GM19328 (cell line): Measurements from ENCODE around the gene ASIP.
"Not testable (repeated sequence)": the region's sequence is repeated elsewhere in the genome, so short reads cannot be mapped to it uniquely, and the experiment has no call there.

Experiments used
- ATAC-seq: cut with Tn5 transposase; IDR thresholded peaks from one replicate; pipeline ENCODE4 v1.9.1; 2021; ENCODE audit warnings: mild to moderate bottlenecking, moderate library complexity; ENCODE audit not compliant: unreplicated experiment

Gene ASIP, protein sequence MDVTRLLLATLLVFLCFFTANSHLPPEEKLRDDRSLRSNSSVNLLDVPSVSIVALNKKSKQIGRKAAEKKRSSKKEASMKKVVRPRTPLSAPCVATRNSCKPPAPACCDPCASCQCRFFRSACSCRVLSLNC

DNA sequence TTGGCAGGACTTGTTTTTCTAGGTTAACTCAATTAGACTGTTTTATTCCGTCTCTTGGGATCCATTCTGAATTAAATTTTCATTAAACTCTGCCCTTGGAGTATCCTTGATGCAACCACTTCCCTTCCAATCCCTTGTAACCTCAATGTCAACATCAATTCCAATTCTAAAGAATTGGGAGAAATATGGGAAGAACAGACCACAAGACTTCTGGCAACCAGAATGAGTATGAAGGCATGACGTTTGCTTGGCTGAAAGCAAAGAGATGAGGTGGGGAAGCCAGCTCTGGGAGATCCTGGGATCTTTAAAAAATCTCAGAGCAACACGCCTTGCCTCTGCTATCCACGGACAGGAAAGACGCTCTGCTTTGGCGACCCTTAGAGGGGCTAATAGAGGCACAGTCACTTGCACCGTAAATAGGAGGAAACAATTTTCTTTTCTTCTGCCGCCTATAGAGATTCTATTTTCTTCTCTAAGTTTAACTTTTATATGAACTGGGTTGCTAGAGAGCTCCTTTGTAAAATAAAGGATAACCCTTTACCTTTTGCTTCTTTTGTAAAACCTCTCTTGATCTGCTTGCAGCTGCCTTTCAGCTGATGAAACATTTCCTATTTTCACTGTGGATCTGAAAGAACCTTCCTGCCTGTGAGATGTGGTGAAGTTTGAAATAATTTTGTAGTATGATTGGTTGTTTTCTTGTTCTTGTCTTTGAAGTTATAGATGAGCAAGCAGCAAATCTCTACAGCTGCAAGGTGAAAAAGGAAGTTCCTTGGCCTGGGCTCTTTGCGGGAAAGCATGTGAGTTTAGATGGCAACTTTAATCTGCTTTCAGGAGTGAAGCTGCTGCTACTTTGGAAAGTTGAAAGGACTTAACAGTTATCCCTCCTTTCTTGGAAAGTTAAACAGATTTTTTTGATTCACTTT lies at the start of gene ASIP:
Gene ASIP (plus strand): TSS at position 731 of the 923 bp plus-strand sequence. CDS start 18,952 bp downstream, outside the sequence.
- ATAC-seq: no peak

DNA sequence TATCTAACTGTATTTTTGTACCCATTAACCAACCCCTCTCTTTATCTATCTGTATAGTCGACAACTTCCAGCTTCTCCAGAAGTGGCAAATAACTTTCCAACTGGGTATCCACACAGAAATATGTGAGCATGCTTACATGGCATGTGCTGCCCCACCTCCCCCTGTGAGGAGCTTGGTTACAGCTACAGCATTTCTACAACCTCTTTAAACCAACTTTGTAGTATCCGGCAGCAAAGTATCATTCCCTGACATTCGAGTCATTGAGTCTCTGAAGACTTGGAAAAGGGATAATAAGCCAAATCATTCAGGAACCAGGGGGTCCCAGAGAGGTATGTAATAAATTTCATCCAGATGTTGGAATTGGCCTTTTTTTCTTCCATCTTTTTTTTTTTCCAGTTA lies 48.2 kb upstream of the ASIP start:
- no peak for ATAC-seq

DNA sequence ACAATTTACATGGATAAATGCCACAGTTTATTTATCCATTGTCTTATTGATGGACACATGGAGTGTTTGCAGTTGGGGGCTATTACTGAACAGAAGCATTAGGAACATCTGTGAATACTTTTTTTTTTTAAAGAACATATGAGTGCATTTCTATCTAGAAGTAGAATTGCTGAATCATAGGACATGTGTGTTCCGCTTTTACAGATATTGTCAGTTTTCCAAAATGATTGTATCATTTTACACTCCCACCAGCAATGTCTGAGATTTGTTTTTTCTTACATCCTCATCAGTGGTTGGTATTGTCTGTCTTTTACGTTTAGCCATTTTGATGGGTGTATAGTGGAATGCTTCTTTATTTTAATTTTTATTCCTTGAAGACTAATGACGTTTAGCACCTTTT lies 42.0 kb upstream of the ASIP start:
- ATAC-seq: no peak

DNA sequence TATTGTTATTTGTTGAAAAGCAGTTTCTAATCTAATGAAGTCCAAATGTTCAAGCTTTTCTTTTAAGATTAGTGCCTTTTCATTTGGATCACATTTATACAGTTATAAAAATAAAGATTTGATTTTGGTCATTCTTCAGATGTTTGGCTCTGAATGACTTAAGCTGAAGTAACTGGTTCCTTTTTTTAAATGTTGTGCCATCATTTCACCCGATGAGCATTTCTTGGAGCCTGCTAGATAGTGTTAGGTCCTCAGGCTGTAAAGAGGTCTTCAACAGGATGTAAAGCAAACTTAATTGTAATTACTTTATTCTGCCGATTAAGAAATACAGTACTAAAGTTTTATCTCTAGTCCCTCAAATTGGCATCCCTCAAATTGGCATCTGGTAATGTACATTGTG lies 41.2 kb upstream of the ASIP start:
- ATAC-seq: no peak

DNA sequence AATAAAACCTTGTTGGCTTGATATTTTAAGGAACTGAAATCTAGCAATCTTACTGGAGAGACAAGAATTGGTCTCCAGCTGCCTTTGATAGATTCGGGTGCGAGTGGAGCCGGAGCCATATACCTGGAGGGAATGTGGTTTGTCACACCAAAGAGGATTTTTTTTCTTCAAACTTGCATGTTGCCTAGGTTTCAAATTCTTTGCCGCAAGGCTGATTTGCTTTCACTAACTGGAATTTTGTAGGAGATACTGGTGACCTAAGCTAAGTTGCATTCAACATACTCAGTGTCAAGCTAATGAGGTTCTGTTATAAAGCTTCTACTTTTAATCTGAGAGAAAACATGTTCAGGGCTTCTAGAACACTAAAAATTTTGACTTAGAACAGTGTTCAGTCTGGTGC lies 39.7 kb upstream of the ASIP start:
- ATAC-seq: no peak

DNA sequence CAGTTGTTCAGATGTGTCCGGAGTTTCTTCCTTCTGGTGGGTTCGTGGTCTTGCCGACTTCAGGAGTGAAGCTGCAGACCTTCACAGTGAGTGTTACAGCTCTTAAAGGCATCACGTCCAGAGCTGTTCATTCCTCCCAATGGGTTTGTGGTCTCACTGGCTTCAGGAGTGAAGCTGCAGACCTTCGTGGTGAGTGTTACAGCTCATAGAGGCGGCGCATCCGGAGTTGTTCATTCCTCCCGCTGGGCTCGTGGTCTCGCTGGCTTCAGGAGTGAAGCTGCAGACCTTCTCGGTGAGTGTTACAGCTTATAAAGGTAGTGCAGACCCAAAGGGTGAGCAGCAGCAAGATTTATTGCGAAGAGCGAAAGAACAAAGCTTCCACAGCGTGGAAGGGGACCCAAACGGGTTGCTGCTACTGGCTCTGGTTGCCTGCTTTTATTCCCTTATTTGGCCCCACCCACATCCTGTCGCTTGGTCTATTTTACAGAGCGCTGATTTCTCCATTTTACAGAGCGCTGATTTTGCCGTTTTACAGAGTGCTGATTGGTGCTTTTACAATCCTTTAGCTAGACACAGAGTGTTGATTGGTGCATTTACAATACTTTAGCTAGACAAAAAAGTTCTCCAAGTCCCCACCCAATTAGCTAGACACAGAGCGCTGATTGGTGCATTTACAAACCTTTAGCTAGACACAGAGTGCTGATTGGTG lies 35.9 kb upstream of the ASIP start:
- ATAC-seq: not testable (repeated sequence)

DNA sequence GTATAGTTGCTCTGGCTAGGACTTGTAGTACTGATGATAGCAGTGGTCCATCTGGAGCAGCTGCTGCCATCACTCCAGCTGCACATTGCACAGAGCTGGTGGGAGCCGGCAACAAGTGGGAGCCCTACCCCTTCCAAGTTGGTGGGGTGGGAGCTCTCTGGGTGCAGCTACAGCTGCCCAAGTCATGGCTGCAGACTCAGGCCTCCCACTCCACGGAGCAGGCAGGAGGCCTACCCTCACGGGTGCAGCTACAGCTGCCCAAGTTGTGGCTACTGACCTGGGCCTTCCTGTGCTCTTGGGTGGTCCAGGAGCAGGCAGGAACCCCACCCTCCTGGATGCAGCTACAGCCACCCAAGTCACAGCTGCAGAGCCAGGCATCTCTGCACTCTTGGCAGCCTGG lies 32.1 kb upstream of the ASIP start:
- ATAC-seq: no peak

DNA sequence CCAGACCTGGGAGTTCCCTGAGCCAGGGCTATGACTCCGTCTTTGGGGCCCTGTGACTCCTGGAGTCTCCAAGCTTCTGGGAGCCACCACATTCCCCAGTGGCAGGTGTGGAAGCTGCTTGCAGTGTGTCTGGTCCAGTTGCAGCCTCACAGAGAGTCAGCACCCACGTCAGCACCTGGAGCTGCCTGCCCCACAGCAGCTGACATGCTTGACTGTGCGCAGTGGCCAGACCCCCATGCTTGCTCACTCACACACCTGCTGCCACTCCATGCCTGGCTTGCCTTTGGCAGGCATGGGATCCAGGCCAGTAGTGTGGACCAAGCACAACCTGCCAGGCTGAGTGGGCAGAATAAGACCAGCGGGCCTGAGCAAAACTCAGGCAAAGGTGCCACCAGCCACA lies 31.0 kb upstream of the ASIP start:
- ATAC-seq: no peak

DNA sequence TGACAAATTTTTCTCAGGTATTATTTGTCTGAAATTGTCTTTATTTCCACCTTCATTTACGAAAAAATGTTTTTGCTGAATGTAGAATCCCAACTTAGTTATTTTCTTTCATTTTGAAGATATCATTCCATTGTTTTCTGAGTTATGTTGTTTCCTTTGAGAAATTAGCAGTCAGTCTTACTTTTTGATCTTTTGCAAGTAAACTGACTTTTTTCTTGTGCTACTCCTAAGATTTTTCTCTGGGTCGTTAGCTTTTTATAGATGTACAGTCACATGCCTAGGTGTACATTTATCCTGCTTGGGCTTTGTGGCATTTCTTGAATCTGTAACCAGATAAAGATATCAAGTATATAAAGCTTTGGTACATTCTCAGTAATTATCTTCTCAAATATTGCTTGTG lies 29.6 kb upstream of the ASIP start:
- ATAC-seq: no peak

DNA sequence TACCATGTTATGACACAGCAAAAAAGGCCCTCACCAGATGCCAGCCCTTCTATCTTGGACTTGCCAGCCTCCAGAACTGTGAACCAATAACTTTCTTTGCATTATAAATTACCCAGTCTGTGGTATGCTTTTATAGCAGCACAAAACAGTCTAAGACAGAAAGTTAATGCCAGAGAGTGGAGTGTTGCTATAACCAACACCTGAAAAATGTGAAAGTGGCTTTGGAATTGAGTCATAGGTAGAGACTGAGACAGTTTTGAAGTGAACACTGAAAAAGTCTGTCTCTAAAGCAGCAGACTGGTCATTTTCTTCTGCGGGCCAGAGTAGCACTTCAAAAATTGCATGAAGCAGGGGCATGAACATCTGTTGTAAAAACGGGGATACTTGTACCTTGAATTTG lies 28.0 kb upstream of the ASIP start:
- no peak for ATAC-seq

DNA sequence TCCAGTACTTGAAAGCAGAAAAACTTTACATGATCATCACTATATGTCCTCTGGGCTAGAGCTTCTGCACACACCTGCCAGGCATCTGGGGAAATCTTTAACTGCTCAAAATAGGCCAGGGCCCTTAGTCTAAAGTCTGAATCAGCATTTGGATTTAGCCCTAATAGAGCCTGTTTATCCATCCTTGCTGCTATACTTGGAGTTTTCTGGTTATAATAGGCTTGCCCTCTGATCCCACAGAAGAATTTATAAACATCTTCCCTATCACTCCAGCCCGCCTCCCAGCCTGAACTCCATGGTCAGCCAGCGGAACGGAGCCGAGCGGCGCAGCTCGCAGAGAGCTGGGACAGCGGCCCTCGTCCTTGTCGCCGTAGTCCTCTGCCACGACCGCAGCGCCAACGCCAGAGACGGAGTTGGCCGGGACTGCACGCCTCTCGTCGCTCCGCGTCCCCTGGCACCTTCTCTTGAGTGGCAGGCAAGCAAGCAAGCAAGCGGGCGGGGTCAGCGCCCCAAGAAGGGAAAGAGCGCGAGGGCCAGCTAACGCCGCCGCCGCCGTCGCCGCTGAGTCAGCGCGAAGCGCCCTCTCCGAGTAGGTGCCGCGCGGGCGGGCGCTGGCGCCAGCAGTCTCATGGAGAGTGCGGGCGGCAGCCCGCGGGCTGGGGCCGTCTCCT lies 25.4 kb upstream of the ASIP start:
- ATAC-seq: no peak

DNA sequence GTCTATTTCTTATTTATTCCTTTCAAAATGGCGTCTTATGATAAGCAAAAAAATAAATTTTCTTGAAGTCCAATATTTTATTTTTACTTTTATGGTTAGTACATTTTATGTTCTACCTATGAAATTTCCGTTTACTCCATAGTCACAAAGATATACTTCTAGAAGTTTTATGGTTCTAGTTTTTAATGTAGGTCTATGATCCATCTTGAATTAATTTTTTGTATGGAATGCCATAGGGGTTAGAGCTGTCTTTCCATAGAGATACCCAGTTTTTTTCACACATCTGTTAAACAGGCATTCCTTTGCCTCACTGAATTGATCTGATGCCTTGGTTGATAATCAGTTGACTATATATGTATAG lies 24.9 kb upstream of the ASIP start:
- no peak for ATAC-seq

DNA sequence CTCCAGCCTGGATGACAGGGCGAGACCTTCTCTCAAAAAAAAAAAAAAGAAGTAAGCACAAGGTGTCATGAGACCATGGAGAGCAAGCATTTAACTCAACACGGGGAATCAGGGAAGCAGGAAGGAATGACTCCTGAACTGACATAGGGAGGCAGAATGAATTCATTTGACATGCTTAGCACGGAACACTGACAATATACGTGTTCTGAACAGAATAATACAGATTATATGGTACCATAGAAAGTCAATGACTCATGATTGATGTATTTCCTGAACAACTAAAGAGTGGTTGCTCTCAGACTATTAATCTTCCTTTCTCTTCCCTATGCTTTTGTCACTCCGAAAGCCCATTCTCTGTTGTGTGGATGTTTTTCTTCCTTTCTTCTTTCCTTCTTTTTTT lies 20.7 kb upstream of the ASIP start:
- no peak for ATAC-seq

DNA sequence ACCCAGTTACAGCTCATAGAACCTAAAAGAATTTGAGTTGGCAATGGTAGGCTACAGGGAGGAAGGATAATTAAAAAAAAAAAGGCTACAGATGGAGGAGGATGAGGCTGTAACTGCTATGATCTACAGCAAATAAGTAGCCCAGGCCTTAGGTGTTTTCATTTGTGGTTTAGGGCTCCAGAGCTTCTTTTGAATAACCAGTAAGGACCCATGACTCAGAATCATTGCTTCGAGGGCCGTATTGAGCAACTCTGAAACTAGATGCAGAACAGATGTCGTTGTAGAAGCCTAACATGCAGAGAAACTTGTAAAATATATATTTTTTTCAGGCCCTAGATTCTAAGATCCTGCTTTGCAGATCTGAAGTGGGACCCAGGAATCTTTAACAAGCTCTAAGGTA lies 19.0 kb upstream of the ASIP start:
- ATAC-seq: no peak

DNA sequence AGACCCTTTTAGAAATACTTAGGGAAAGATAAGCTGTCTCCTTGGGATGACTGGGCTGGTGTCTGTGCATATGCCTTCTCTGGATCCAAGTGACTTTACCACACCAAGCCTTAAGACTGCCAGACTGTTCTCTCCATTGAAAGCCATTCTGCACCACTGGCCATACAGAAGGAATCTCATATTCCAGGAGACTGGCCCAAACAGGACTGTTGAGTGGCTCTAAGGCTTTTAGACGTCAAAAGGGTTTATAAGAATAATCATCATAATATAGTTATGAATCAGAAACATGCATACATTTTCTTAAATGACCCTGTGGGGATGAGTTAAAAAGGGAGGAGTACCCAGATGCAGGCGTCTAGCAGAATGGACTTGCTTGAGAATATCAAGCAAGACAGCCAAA lies 17.0 kb upstream of the ASIP start:
- not testable (repeated sequence) for ATAC-seq

DNA sequence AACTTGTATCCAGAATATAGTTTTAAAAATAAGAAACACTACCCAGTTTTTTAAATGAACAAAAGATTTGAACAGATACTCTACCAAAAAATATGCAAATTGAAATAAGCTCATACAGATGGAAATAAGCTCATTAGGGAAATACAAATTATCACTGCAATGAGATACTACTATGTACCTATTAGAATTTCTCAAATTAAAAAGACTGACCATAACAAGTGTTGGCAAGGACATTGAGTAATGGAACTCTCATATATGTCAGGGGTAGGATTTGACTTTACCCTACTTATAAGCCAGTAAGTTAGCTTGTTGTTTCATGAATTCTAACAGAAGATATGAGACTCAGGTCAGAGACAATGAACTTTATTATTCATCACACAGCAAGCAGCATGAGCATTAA lies 9.6 kb upstream of the ASIP start:
- no peak for ATAC-seq

DNA sequence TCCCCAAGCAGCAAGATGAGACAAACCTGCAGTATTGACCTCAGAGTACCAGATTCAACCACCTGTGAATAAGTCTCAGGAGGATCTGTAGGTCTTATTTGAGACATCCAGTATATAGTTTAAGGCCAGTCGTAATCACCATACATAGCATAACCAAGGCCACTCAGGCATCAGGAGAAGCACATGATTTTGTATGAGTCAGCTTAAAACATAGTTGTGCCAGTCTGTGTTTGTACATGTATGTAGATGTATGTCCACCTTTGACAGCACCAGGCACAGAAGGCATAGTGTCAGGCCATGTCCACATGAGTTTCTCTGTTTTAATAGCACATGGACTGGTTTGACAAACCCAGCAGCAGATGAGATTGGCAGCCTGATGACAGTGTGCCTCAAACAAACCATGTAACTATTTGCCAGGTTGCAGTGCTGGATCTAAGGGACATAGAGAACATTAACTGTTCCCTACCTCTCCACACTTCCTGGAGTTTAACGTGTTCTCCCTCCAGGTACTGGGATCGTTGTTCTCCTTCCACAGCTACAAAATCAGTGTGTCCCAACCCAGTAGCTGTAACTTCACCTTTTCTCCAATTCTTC lies 8.6 kb upstream of the ASIP start:
- ATAC-seq: no peak

DNA sequence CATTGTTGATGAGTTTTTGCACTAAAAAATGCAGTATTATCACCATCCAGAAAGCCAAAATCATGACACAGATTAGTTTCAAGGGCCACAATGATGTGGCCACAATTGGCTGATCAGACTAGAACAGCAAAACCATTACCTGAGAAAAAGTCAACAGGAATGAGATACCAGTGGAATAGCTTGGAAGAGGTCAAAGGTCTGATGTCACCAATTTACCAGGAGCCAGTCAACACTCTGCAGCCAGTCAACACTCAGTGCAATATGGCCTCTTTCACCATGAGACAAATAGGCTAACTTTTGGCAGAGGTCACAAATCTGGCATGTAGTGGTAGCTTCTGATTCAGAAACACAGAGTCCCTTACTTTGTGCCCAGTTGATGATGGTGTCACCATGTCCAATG lies 7.5 kb upstream of the ASIP start:
- ATAC-seq: no peak

DNA sequence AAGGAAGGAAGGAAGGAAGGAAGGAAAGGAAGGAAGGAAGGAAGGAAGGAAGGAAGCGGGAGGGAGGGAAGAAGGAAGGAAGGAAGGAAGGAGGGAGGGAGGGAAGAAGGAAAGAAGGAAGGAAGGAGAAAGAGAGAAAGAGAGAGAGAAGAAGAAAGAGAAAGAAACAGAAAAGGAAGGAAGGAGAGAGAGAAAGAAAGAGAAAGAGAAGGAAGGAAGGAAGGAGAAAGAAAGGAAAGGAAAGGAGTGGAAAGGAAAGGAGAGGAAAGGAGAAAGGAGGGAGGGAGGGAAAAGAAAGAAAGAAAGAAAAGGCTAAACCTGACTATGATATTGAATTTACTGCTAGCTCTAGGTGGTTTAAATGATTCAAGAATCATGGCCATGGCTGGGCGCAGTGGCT lies 5.3 kb upstream of the ASIP start:
- ATAC-seq: no peak

DNA sequence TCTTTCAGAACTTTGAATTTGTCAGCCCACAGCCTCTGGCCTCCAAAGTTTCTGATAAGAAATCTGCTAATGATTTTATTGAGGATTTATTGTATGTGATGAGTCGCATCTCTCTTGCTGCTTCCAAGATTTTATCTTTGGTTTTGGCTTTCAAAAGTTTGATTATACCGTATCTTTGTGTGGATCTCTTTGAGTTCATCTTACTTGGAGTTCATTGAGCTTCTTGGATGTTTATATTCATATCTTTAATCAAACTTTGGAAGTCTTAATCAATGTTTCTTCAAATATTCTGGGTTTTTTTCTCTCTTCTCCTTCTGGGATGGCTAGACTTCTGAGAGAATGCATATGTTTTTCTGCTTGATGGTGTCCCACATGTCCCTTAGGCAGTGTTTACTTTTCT lies 3.3 kb upstream of the ASIP start:
- no peak for ATAC-seq

DNA sequence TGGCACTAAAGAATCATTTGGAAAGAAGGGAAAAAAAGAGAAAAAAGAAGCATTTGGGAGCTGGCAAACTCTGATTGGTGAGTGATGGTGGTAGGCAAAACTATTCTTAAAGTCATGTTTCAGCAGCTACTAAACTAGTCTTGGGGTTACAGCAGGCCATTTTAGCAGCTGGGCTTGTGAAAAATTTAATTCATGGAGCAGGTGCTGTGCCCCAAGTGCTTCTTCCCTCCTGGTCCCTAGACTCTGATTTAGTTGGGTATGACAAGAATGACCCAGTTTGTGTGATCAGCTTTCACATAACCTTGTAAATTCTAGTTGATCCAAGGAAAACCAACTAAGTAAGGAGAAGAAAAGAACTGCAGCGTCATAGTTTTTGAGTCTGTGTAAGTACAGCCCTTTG lies 1.1 kb upstream of the ASIP start:
- no peak for ATAC-seq
